VCaP (cell line): ENCODE results near the gene MT1G.
A peak's percentile ranks its signal among the peaks of the same experiment; 100 is the strongest.
"Not testable (repeated sequence)": the region's sequence is repeated elsewhere in the genome, so short reads cannot be mapped to it uniquely, and the experiment has no call there.

Experiments
- H3K27ac ChIP-seq: fragments of 450-650 bp; 2 replicates; pipeline ENCODE4 v1.5.1; 2017
- CTCF ChIP-seq: fragments of 450-650 bp; conservative IDR thresholded peaks from 2 replicates; pipeline ENCODE4 v1.5.1; 2017; ENCODE audit warnings: mild to moderate bottlenecking, moderate library complexity

Gene MT1G

DNA sequence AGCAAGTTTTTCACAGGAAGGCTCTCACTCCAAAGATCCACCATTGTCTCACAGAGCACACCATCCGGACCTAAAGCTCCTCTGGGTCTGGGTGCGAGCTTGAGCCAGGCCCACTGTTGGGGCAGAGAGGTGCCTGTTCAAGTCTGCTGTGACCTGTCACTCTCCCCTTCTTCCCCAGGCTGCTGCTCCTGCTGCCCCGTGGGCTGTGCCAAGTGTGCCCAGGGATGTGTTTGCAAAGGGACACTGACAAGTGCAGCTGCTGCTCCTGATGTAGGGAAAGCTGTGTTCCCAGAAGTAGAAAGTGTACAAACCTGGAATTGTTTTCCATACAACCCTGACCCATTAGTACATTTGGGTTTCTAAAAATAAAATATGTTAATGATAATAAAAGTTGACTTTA is 9.6 kb upstream of the MT1G start:
- no peak overlapping the region for H3K27ac ChIP-seq
- TF ChIP-seq CTCF = no peak

GRCh38 chr16:56675685-56676210 is 7.9 kb upstream of the MT1G start:
- H3K27ac ChIP-seq = no peak overlapping the region
- TF ChIP-seq CTCF = no peak

DNA sequence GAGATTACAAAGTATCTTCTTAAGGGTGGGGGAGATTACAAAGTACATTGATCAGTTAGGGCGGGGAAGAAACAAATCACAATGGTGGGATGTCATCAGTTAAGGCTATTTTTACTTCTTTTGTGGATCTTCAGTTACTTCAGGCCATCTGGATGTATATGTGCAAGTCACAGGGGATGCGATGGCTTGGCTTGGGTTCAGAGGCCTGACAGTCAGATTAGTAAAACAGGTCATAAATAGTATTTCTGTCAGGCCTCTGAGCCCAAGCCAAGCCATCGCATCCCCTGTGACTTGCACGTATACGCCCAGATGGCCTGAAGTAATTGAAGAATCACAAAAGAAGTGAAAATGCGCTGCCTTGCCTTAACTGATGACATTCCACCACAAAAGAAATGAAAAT is 6.7 kb upstream of the MT1G start:
- H3K27ac ChIP-seq = not testable (repeated sequence)

DNA sequence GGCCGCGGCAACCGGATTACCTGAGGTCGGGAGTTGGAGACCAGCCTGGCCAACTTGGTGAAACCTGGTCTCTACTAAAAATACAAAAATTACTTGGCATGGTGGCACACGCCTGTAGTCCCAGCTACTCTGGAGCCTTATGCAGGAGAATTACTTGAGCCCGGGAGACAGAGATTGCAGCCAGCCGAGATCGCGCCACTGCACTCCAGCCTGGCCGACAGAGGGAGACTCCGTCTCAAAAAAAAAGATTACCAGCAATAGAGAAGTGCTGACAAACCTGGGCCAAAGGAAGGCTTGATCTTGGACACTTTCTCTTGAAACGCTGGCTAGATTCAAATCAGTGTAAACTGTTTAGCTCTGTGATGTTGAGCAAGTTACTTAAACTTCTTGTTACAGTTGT is 6.1 kb upstream of the MT1G start:
- no peak overlapping the region for H3K27ac ChIP-seq
- peak; percentile 69 for TF ChIP-seq CTCF

DNA sequence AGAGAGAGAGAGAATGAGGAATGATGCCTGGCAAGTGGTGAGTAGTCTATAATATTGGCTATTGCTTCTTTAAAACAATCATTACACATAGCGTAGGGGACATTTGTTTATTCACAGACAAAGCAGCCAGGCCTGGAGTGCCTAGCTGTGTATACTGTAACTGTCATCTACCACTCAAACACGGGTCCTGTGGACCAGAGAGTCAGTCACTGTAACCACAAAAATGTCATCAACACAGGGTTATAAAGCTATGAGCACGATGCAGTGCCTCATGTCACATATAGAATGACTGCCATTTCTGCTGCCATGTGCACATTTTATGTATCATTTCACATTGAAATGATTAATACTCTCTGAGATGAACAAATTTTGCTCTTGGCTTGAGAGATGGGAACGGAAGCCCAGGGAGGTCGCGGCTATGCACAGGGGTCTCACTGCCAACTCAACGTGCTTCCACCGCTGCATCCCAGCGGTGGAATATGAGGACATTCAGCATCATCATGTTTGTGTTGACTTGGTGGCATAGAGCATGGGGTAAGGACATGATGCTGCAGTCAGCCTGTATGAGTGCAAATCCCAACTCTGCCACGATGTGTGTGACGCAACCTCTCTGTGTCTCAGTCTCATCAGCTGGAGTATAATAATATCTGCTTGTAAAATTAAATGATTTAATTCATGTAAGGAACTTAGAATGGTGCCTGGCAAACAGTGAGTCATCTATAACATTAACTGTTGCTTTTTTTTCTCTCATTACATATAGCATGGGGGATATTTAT is 5.1 kb upstream of the MT1G start:
- H3K27ac ChIP-seq = no peak overlapping the region

DNA sequence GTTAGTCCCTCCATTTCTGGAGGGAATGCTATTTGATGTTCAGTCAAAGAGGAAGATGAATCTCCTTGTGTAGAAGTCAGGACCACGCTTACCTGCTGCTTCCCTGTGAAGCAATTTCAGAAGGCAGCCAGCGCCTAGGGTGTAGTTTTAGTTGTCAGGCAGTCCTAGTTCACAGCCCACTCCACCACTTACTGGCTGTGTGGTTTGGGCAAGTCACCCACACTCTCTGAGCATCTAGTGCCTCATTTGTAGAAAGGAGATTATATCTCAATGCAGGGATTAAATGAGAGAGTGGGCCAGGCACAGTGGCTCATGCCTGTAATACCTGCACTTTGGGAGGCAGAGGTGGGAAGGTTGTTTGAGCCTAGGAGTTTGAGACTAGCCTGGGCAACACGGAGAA is 4.3 kb upstream of the MT1G start:
- not testable (repeated sequence) for H3K27ac ChIP-seq

More for the DNA sequence above, 5.1 kb upstream of the MT1G start:
- no peak for TF ChIP-seq CTCF

DNA sequence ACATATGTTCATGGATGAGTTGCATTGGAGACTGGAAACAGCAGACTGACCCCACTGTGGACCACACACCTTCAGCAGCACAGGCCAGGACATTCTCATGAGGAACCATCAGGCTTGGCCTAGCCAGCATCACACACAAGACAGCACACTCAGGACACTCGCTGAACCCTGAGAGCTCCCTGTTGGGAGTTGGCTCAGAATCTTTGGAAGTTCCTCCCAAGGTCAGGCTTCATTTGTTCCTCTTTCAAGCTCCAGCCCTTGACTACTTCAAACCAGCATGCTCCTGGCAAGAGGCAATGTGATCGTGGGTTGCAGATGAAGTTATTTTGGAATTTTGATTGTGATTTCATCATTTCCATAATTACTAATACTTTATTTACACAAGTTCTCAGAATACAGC is 3.8 kb upstream of the MT1G start:
- H3K27ac ChIP-seq = not testable (repeated sequence)

DNA sequence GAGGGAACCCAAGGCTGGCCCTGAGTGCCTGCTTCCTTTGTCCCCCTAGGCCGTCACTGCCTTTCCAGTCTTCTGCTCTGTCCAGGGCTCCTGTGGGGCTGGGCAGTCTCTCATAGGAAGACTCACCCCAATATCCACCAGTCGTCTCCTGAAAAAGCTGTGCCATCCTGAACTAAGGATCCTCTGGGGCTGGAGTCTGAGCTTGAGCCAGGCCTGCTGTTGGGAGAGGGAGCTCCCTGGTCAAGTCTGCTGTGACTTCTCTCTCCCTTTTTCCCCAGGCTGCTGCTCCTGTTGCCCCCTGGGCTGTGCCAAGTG is 2.7 kb upstream of the MT1G start:
- TF ChIP-seq CTCF = no peak

DNA sequence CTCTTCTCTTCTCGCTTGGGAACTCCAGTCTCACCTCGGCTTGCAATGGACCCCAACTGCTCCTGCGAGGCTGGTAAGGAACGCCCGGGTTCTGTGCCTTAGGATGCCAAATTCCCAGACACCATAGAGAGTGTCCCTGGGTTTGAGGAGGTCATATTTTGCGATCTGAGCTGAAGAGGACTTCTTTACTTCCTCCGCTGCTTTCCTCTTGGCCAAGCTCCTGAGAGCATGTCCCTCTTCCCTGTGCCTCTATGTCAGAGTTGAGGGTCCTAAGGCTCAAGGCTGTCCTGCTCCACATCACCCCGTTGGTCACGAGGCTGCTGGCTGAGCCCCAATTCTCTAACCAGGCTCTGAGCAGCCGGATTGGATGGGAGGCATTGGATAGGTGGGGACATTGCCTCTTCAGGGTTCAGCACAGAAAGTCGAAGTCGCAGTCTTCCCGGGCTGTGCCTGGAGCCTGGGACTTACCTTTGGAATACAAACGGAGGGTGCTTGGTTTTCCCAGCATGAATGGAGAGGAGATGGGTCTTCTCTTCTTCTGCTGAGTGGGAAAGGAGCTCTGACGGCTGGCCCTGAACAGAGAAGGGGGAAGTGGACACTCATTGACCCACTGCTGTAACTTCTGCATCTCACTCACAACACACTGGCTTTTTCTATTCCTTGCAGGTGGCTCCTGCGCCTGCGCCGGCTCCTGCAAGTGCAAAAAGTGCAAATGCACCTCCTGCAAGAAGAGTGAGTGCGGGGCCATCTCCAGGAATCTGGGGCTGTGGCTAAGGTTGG is 2.2 kb upstream of the MT1G start:
- H3K27ac ChIP-seq = no peak overlapping the region
- no peak for TF ChIP-seq CTCF

More for the DNA sequence above, 2.7 kb upstream of the MT1G start:
- no peak overlapping the region for H3K27ac ChIP-seq
